SU-DHL-6 (cell line): ENCODE data around the gene FGD4.

Source experiments
- EZH2phosphoT487 ChIP-seq: fragments of 200-600 bp; sonication (generic), shearing (Covaris generic); conservative IDR thresholded peaks from 2 replicates; pipeline ENCODE4 v1.6.1; 2018; ENCODE audit warnings: mild to moderate bottlenecking, antibody characterized with exemption, low read length, moderate library complexity, mixed read lengths
- TF ChIP-seq, protein P1 (sequence below): fragments of 200-600 bp; sonication (generic); IDR thresholded peaks from one replicate; pipeline ENCODE4 v1.5.1; 2017; ENCODE audit warnings: antibody characterized with exemption, mild to moderate bottlenecking, low read length, moderate library complexity; ENCODE audit not compliant: insufficient read depth, poor library complexity, severe bottlenecking

DNA sequence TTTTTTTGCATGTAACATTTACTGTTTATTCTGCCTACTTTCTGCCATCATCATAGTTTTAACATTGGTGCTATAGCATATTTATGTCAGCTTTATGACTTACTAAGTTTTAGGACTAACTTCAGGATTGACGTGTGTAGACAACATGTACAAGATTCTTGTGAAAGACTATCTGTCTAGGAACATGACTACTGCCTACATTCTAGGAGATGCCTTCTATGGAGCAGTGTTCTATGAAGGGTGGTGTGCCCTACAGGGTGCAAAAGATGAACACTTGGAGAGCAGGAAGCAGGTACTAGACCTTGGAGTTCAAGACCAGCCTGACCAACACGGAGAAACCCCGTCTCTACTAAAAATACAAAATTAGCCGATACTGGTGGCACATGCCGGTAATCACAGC lies 118.6 kb downstream of the FGD4 start:
- TF ChIP-seq, protein P1, sequence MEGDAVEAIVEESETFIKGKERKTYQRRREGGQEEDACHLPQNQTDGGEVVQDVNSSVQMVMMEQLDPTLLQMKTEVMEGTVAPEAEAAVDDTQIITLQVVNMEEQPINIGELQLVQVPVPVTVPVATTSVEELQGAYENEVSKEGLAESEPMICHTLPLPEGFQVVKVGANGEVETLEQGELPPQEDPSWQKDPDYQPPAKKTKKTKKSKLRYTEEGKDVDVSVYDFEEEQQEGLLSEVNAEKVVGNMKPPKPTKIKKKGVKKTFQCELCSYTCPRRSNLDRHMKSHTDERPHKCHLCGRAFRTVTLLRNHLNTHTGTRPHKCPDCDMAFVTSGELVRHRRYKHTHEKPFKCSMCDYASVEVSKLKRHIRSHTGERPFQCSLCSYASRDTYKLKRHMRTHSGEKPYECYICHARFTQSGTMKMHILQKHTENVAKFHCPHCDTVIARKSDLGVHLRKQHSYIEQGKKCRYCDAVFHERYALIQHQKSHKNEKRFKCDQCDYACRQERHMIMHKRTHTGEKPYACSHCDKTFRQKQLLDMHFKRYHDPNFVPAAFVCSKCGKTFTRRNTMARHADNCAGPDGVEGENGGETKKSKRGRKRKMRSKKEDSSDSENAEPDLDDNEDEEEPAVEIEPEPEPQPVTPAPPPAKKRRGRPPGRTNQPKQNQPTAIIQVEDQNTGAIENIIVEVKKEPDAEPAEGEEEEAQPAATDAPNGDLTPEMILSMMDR, result no peak
- no peak for TF ChIP-seq EZH2phosphoT487
